GM10248 (cell line): Measurements from ENCODE around the gene CLEC10A.
"Not testable (repeated sequence)": the region's sequence is repeated elsewhere in the genome, so short reads cannot be mapped to it uniquely, and the experiment has no call there.

Experiments used
- CTCF ChIA-PET: fragments of 300-600 bp; sonication (Branson Sonifier 250); formaldehyde crosslinking; extraction: SDS; loops from one replicate; lab custom pipeline; 2021; ENCODE audit warnings: antibody characterized with exemption; lab: Yijun Ruan, JAX
- POLR2A ChIA-PET: fragments of 350-650 bp; sonication (Branson Sonifier 250); formaldehyde crosslinking; extraction: SDS; loops from one replicate; lab custom pipeline; 2020; ENCODE audit warnings: antibody characterized with exemption; lab: Yijun Ruan, JAX
- DNase-seq: peaks from one replicate; pipeline ENCODE4 v3.0.0; 2012; ENCODE audit errors: extremely low spot score
- CTCF ChIP-seq: IDR thresholded peaks from 2 replicates; pipeline ENCODE4 v1.5.1; 2012; ENCODE audit warnings: mild to moderate bottlenecking, low read depth; ENCODE audit errors: extremely low read depth, missing control alignments, control extremely low read depth

The CLEC10A gene

GRCh38 chr17:7108981-7109380, 28.9 kb upstream of the CLEC10A start:
- TF ChIP-seq CTCF, result no peak
- ChIA-PET POLR2A (no interaction called here), CTCF (interaction anchor here (0.9 to 1.6 kb wide), 5 partner anchors 24 to 276 kb away, joined by 3 to 5 read pairs (median 4); no protein-coding TSS in a partner anchor)
- DNase-seq, result no peak

- POLR2A ChIA-PET, result no interaction called here
- CTCF ChIA-PET, result interaction anchor here (0.9 to 1.6 kb wide), 5 partner anchors 25 to 276 kb away, joined by 3 to 5 read pairs (median 4); no protein-coding TSS in a partner anchor
- no peak for DNase-seq
- no peak for TF ChIP-seq CTCF
These were observed 28.5 kb upstream of the CLEC10A start for GRCh38 chr17:7108560-7108925.

- ChIA-PET POLR2A (no interaction called here), CTCF (interaction anchor here (1.1 to 1.4 kb wide), 3 partner anchors 25 to 275 kb away, joined by 3 to 4 read pairs (median 4); no protein-coding TSS in a partner anchor)
- no peak for TF ChIP-seq CTCF
- no peak for DNase-seq
These were observed 27.9 kb upstream of the CLEC10A start for GRCh38 chr17:7107795-7108559.

- TF ChIP-seq CTCF, result no peak
- POLR2A ChIA-PET, result no interaction called here
- CTCF ChIA-PET, result no interaction called here
- DNase-seq, result no peak
These were observed 27.1 kb upstream of the CLEC10A start for GRCh38 chr17:7107012-7107754.

- ChIA-PET POLR2A (no interaction called here), CTCF (interaction anchor here (0.8 to 1.4 kb wide), 4 partner anchors 9 to 35 kb away, joined by 3 to 4 read pairs (median 3); no protein-coding TSS in a partner anchor)
- DNase-seq, result peak; percentile 9
- TF ChIP-seq CTCF, result no peak
These were observed 22.4 kb upstream of the CLEC10A start for GRCh38 chr17:7102421-7102820.

- CTCF ChIA-PET, result interaction anchor here (0.7 to 1.0 kb wide), 2 partner anchors 10 to 28 kb away, joined by 3 to 4 read pairs; no protein-coding TSS in a partner anchor
- TF ChIP-seq CTCF, result no peak
- POLR2A ChIA-PET, result no interaction called here
- DNase-seq, result no peak
These were observed 21.5 kb upstream of the CLEC10A start for GRCh38 chr17:7101531-7101930.

GRCh38 chr17:7100641-7101379, 20.8 kb upstream of the CLEC10A start:
- CTCF ChIA-PET, result interaction anchor here (0.8 to 1.4 kb wide), 2 partner anchors 33 to 49 kb away, joined by 3 to 4 read pairs; no protein-coding TSS in a partner anchor
- DNase-seq, POLR2A ChIA-PET: not testable (repeated sequence)
